IPS-18c (cell line): ENCODE results near the gene CTNNA3.
"Not testable (repeated sequence)": the region's sequence is repeated elsewhere in the genome, so short reads cannot be mapped to it uniquely, and the experiment has no call there.

ENCODE experiments used
- H3K4me3 ChIP-seq: 2 replicates; pipeline ENCODE4 v1.7.0; 2013; ENCODE audit warnings: low read depth, mild to moderate bottlenecking, low read length, moderate library complexity; ENCODE audit not compliant: insufficient read depth
- H3K9me3 ChIP-seq: one replicate; pipeline ENCODE4 v1.6.1; 2013; ENCODE audit warnings: mild to moderate bottlenecking, low read length, moderate library complexity; ENCODE audit not compliant: control insufficient read depth, insufficient read depth

CTNNA3 gene

DNA sequence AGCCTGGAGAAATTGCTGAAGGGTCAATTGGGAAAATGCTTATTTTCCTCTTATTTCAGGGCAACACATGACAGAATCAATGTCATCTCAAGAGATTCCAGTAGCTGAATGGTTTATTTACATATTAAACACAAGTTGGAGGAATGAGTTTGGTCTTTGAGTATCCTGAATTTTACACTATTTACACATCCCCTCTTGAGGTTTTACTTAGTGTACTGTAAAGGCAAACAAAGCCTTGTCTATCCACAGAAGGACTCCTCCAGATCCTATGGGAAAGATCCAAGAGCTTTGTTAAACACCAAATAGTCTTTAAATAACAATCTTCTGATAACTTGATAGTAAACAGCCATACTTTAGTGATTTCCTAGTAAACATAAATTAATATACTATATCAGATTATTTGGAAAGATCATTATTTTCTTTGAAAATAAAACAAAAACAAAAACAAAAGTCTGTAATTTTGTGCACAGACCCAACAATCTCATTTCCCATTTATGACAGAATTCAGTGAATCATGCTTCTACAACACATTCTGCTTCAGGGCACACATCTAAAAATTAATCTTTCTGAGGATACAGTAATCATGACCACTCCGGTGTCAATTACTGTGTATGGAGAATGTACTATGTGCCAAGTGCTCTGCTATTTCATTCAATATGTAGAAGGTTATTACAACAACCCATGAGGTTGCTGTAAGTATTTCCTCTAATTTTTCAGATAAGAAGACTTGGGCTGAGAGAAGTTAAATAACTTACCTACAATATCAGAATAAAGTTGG lies 1345.2 kb downstream of the CTNNA3 start:
- Histone ChIP-seq H3K4me3 (no peak overlapping the region), H3K9me3 (no peaks in the 10 kb centered on the region)

- H3K4me3 ChIP-seq, result no peak overlapping the region
- no peaks in the 10 kb centered on the region for H3K9me3 ChIP-seq
These were observed 1346.3 kb downstream of the CTNNA3 start for GRCh38 chr10:66349726-66350125.

DNA sequence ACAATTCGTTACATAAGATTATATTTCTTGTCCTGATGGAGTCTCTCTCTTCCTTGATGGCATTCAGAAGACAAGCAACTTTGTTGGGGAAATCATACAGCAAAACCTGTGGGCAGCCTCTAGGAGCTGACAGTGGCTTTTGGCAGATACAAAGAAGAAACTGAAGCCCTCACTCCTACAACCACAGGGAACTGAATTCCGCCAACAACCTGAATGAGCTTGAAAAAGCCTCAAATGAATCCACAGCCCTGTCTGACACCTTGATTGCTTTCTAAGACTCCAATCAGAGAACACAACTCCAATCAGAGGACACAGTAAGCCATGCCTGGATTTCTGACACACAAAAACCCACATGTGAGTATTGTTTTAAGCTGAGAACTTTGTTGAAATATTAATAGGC lies 1346.9 kb downstream of the CTNNA3 start:
- Histone ChIP-seq H3K9me3 (no peaks in the 10 kb centered on the region), H3K4me3 (no peak overlapping the region)

DNA sequence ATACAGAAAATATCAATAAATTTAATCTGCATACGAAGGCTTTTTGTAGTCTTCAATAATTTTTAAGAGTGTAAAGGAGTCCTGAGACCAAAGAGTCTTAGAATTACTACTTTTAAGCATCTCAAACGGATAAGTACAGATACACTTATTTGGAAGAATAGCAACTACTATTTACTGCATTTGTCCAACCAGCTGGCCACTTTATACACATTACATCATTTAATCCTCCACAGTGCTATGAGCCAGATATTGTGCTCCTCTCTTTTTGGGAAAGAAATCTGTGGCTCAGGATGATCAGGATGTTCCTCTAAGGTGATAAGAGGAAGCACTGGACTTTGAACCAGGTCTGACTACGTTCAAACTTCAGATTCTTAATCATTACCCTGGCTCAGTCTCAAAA lies 1358.8 kb downstream of the CTNNA3 start:
- Histone ChIP-seq H3K4me3 (no peak overlapping the region), H3K9me3 (no peaks in the 10 kb centered on the region)

GRCh38 chr10:66336791-66337190 lies 1359.2 kb downstream of the CTNNA3 start:
- H3K9me3 ChIP-seq, result no peaks in the 10 kb centered on the region
- no peak overlapping the region for H3K4me3 ChIP-seq

DNA sequence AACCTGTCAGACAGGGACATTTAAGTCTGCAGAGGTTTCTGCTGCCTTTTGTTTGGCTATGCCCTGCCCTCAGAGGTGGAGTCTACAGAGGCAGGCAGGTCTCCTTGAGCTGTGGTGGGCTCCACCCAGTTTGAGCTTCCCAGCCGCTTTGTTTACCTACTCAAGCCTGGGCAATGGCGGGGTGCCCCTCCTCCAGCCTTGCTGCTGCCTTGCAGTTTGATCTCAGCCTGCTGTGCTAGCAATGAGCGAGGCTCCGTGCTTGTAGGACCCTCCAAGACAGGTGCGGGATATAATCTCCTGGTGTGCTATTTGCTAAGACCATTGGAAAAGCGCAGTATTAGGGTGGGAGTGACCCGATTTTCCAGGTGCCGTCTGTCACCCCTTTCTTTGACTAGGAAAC lies 1360.2 kb downstream of the CTNNA3 start:
- not testable (repeated sequence) for H3K9me3 ChIP-seq, H3K4me3 ChIP-seq

GRCh38 chr10:66329147-66329546 lies 1366.8 kb downstream of the CTNNA3 start:
- Histone ChIP-seq H3K9me3 (no peaks in the 10 kb centered on the region), H3K4me3 (no peak overlapping the region)

DNA sequence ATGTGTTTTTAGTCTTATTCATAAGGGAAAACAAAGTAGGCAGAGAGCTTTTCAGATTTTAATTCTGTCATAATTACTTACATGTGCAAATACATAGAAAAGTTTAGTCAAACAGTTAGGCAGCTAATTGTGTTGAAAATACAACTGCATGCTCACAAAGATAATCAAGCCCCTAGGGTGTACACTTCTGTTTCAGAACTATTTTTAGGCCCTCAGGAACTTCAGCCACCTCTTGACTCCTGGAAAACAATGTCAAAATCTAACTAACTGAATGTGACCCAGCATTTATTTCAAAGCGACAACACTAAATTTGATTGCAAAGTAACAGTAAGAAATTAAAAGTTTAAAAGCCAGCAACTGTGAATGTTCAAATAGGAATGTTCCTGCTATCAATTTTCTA lies 1369.1 kb downstream of the CTNNA3 start:
- H3K9me3 ChIP-seq, result no peaks in the 10 kb centered on the region
- no peak overlapping the region for H3K4me3 ChIP-seq

- no peaks in the 10 kb centered on the region for H3K9me3 ChIP-seq
- H3K4me3 ChIP-seq, result no peak overlapping the region
These were observed 1373.2 kb downstream of the CTNNA3 start for GRCh38 chr10:66322777-66323176.

DNA sequence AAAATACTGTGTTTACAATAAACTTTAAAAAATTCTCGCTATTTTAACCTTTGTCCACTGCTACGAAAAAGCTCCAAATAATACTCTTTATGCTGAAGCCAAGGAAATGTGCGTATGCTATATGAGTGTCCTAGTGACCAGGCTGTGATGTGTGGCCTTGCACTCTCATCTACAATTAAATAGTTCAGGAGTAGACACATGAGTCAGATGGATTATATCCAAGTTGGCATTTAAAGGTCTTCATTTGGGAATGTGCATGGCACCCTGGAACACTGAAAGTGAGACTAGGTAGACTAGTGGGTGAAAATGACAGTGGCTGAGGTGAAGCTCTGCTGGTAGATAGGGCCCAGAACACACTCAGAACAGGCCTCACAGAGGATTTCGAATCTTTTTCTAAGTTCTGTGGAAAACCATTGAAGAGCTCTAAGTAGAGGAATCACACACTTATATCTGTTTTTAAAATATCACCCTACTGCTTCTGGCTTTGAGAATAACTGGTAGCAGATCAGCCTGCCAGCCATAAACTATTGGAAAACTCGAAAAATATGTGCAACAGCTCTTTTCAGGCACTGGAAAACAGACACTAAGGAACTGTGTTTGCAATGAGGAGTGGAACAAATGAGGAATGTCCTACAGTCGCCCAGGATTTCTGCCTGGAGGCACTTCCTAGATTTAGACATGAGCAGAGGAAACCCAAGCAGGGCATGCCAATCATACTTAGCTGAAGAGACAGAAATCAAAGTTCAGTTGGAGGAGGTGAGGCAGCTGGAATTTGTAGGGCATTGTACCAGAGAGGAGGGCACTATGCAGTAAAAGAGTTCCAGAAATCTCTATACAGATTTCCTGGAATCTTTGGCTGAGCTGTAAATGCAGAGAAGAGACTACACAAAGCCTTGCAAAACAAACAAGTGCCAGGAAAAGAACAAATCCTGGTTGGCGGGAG lies 1374.0 kb downstream of the CTNNA3 start:
- no peak overlapping the region for H3K4me3 ChIP-seq
- H3K9me3 ChIP-seq, result no peaks in the 10 kb centered on the region

- no peak overlapping the region for H3K4me3 ChIP-seq
- no peaks in the 10 kb centered on the region for H3K9me3 ChIP-seq
These were observed 1377.2 kb downstream of the CTNNA3 start for GRCh38 chr10:66318761-66319160.

- H3K9me3 ChIP-seq, result no peaks in the 10 kb centered on the region
These were observed 1388.2 kb downstream of the CTNNA3 start for GRCh38 chr10:66307826-66308225.

GRCh38 chr10:66301078-66301477 lies 1394.9 kb downstream of the CTNNA3 start:
- no peaks in the 10 kb centered on the region for H3K9me3 ChIP-seq
- no peak overlapping the region for H3K4me3 ChIP-seq

More at GRCh38 chr10:66307826-66308225, 1388.2 kb downstream of the CTNNA3 start:
- no peak overlapping the region for H3K4me3 ChIP-seq

DNA sequence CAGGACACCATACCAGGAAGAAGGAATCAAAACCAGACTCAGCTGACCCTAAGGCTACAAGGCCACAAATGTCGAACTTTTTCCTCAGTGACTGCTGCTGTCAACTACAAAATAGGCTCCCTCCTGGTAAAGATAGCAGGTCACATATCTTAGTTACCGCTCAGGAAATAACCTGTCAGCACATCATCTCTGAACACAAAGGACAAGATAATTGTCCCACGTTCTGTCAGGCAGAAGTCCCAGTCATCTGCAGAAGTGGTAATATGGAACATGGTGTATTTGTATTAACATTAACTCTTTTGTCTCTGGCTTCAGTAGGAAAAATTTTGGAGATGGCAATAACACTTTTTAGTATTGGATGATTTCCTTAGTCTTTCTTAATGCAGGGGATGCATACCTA lies 1400.4 kb downstream of the CTNNA3 start:
- H3K4me3 ChIP-seq, result no peak overlapping the region
- no peaks in the 10 kb centered on the region for H3K9me3 ChIP-seq

DNA sequence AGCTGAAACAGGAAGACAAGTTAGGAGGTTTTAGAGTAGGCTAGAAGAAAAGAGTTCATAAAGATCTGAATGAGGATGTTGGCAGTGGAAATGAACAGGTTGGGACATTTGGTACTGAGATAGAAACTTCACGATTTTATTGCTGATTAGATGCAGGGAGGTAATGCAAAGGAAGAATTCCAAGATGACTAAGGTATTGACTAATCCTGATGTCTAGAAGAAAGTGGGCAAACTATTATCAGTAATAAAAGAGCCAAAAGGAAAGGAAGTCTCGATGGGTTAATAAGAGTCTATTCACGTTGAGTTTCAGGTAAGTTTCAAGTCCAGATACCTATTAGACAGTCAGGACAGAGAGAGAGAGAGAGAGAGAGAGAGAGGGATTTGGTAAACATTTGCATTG lies 1401.5 kb downstream of the CTNNA3 start:
- Histone ChIP-seq H3K4me3 (no peak overlapping the region), H3K9me3 (no peaks in the 10 kb centered on the region)

DNA sequence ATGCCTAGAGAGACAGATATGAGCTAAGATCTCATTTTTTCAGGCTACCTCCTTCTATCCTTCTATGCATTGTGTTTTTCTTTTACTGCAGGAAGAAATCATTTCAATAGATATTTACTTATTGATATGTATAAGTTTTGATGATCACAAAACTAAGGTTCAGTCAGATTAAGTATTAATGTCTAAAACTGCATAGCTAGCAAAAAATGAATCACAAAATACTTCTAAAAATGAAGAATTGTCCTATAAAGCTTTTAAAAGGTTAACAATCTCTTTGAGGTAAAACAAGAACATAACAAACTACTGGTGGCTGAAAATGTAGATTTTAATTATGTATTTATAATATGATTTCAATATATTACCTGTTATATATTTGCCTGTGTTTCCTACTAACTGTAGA lies 1403.1 kb downstream of the CTNNA3 start:
- Histone ChIP-seq H3K4me3 (no peak overlapping the region), H3K9me3 (no peaks in the 10 kb centered on the region)

- Histone ChIP-seq H3K9me3 (no peaks in the 10 kb centered on the region), H3K4me3 (no peak overlapping the region)
These were observed 1403.5 kb downstream of the CTNNA3 start for GRCh38 chr10:66292456-66292855.

- Histone ChIP-seq H3K9me3 (no peaks in the 10 kb centered on the region), H3K4me3 (no peak overlapping the region)
These were observed 1404.9 kb downstream of the CTNNA3 start for GRCh38 chr10:66291133-66291532.
